ENCODE measurements around the gene LPCAT1.

DNA sequence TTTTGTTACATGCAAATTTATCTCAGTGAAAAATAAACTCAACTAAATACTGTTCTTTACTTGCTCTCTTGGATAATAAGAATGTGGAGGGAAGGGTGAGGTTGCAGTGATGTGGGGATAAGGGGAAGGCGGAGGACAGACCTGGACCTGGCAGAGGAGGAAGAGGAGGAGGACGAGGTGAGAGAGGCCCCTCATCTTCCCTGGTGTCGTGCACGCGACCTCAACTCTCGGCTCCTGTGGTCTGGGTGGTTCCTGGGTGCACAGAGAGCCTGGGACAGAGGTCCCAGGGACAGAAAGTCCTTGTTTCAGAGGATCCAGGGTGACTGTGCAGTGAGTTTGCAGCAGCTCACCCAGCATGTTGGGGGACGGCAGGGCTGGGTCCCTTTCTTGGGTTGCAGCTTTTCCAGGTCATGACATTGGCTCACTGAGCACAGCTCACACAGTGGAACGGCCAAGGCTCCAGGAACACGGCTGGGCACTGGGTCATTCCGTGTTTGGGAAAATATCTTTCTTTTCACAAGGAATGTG lies 37.7 kb upstream of the LPCAT1 start:
- TF ChIP-seq, protein P1, sequence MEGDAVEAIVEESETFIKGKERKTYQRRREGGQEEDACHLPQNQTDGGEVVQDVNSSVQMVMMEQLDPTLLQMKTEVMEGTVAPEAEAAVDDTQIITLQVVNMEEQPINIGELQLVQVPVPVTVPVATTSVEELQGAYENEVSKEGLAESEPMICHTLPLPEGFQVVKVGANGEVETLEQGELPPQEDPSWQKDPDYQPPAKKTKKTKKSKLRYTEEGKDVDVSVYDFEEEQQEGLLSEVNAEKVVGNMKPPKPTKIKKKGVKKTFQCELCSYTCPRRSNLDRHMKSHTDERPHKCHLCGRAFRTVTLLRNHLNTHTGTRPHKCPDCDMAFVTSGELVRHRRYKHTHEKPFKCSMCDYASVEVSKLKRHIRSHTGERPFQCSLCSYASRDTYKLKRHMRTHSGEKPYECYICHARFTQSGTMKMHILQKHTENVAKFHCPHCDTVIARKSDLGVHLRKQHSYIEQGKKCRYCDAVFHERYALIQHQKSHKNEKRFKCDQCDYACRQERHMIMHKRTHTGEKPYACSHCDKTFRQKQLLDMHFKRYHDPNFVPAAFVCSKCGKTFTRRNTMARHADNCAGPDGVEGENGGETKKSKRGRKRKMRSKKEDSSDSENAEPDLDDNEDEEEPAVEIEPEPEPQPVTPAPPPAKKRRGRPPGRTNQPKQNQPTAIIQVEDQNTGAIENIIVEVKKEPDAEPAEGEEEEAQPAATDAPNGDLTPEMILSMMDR (IDR thresholded peaks at IDR 0.05; ENCODE audit: low read depth, low read length, poor library complexity, severe bottlenecking) = no peak
- no peak for TF ChIP-seq EZH2phosphoT487 (IDR thresholded peaks at IDR 0.05; ENCODE audit: borderline replicate concordance, low read length)
